HL-60 (cell line): ENCODE results near the gene EPS8.

Source experiments
- CTCF ChIP-seq: IDR thresholded peaks from one replicate; pipeline ENCODE4 v1.5.1; 2011; ENCODE audit warnings: low read length, control low read depth, inconsistent platforms; ENCODE audit not compliant: insufficient read depth
- GABPA ChIP-seq: IDR thresholded peaks from 2 replicates; pipeline ENCODE4 v1.6.1; 2012; ENCODE audit warnings: low read depth
- POLR2AphosphoS5 ChIP-seq: IDR thresholded peaks from 2 replicates; pipeline ENCODE4 v1.6.1; 2012; ENCODE audit warnings: low read depth
- SPI1 ChIP-seq: IDR thresholded peaks from 2 replicates; pipeline ENCODE4 v1.6.1; 2012; ENCODE audit warnings: low read depth, mild to moderate bottlenecking, borderline replicate concordance
- TF ChIP-seq, protein P1 (sequence below): IDR thresholded peaks from 2 replicates; pipeline ENCODE4 v1.6.1; 2012; ENCODE audit warnings: low read depth; ENCODE audit not compliant: insufficient replicate concordance

DNA sequence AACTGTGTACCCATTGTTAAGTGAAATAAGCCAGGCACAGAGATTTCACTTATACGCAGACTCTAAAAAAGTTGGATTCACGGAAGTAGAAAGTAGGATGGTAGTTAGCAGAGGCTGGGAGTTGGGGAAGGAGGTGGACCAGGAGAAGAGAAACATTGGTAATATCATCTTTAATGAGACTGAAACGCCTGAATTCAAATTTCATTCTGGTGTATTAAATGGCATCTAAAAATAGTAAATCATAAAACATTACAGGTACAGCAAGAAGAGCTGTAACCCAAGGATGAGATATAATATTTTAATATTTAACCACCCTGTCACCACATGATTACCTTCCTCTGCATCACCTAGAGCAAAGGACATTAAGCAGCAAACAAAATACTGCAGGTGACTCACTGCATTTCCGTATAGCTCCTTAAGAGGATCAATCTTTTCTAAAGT, 99.4 kb downstream of the EPS8 start:
- TF ChIP-seq CTCF (no peak), SPI1 (no peak), POLR2AphosphoS5 (no peak), GABPA (no peak)
- TF ChIP-seq, protein P1, sequence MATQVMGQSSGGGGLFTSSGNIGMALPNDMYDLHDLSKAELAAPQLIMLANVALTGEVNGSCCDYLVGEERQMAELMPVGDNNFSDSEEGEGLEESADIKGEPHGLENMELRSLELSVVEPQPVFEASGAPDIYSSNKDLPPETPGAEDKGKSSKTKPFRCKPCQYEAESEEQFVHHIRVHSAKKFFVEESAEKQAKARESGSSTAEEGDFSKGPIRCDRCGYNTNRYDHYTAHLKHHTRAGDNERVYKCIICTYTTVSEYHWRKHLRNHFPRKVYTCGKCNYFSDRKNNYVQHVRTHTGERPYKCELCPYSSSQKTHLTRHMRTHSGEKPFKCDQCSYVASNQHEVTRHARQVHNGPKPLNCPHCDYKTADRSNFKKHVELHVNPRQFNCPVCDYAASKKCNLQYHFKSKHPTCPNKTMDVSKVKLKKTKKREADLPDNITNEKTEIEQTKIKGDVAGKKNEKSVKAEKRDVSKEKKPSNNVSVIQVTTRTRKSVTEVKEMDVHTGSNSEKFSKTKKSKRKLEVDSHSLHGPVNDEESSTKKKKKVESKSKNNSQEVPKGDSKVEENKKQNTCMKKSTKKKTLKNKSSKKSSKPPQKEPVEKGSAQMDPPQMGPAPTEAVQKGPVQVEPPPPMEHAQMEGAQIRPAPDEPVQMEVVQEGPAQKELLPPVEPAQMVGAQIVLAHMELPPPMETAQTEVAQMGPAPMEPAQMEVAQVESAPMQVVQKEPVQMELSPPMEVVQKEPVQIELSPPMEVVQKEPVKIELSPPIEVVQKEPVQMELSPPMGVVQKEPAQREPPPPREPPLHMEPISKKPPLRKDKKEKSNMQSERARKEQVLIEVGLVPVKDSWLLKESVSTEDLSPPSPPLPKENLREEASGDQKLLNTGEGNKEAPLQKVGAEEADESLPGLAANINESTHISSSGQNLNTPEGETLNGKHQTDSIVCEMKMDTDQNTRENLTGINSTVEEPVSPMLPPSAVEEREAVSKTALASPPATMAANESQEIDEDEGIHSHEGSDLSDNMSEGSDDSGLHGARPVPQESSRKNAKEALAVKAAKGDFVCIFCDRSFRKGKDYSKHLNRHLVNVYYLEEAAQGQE = no peak
